PC-3 (cell line): Measurements from ENCODE around the gene DIS3L2. TPM values are rescaled to one million over a fixed set of nuclear protein-coding genes. Genes with fewer than 3 reads are reported as not detected.

Source experiments
- ATAC-seq: fragments of 200-7000 bp; cut with Tn5 transposase; 2 replicates; pipeline ENCODE4 v1.9.1; 2020; ENCODE audit warnings: mild to moderate bottlenecking, moderate library complexity
- BruUV-seq: library from RNA; stranded (reverse); fragments of 400-500 nt; replicated peaks from 2 replicates; lab custom pipeline; 2021; lab: Mats Ljungman, UMichigan
- CTCF ChIA-PET: fragments of 300-600 bp; sonication (Branson Sonifier 250); formaldehyde crosslinking; loops from one replicate; lab custom pipeline; 2022; ENCODE audit warnings: antibody characterized with exemption; lab: Charles Lee
- POLR2A ChIA-PET: fragments of 300-600 bp; sonication (Branson Sonifier 250); formaldehyde crosslinking; loops from one replicate; lab custom pipeline; 2022; ENCODE audit warnings: antibody characterized with exemption; ENCODE audit not compliant: unreplicated experiment; lab: Charles Lee
- DNase-seq: peaks from one replicate; pipeline ENCODE4 v3.0.0-alpha.2; 2015
- H2AFZ ChIP-seq: fragments of 300-600 bp; sonication (generic); 2 replicates; pipeline ENCODE4 v1.6.0; 2016; ENCODE audit warnings: antibody characterized with exemption, low read length
- H3F3A ChIP-seq: fragments of 300-600 bp; sonication (generic); one replicate; pipeline ENCODE4 v1.6.0; 2017; ENCODE audit warnings: antibody characterized with exemption, low read length, control low read depth, mild to moderate bottlenecking; ENCODE audit not compliant: unreplicated experiment
- H3K27ac ChIP-seq: fragments of 300-600 bp; sonication (generic); 2 replicates; pipeline ENCODE4 v1.5.1; 2016; ENCODE audit warnings: mild to moderate bottlenecking, low read length
- H3K27me3 ChIP-seq: fragments of 300-600 bp; sonication (generic); 2 replicates; pipeline ENCODE4 v1.6.1; 2016; ENCODE audit warnings: low read length, mixed read lengths
- H3K36me3 ChIP-seq: fragments of 300-600 bp; sonication (generic); 2 replicates; pipeline ENCODE4 v1.6.1; 2016; ENCODE audit warnings: low read depth, mixed run types, low read length, mixed read lengths
- H3K4me1 ChIP-seq: fragments of 300-600 bp; sonication (generic); 2 replicates; pipeline ENCODE4 v1.5.1; 2016; ENCODE audit warnings: low read length; ENCODE audit not compliant: insufficient read depth
- H3K4me2 ChIP-seq: fragments of 300-600 bp; sonication (generic); 2 replicates; pipeline ENCODE4 v1.6.0; 2016; ENCODE audit warnings: low read length
- H3K4me3 ChIP-seq: fragments of 300-600 bp; sonication (generic); 2 replicates; pipeline ENCODE4 v1.5.1; 2016; ENCODE audit warnings: mild to moderate bottlenecking, low read length, mixed read lengths
- H3K79me2 ChIP-seq: fragments of 300-600 bp; sonication (generic); 2 replicates; pipeline ENCODE4 v1.6.1; 2017; ENCODE audit warnings: low read length, mixed read lengths
- H3K9ac ChIP-seq: fragments of 300-600 bp; sonication (generic); 2 replicates; pipeline ENCODE4 v1.6.0; 2016; ENCODE audit warnings: mild to moderate bottlenecking, low read length
- H3K9me2 ChIP-seq: fragments of 300-600 bp; sonication (generic); replicated peaks from 2 replicates; pipeline ENCODE4 v1.6.1; 2016; ENCODE audit warnings: mixed run types, low read length, mixed read lengths
- H3K9me3 ChIP-seq: fragments of 300-600 bp; sonication (generic); 2 replicates; pipeline ENCODE4 v1.6.1; 2016; ENCODE audit warnings: low read length, mixed read lengths
- H4K20me1 ChIP-seq: fragments of 300-600 bp; sonication (generic); 2 replicates; pipeline ENCODE4 v1.6.1; 2016; ENCODE audit warnings: low read length, mixed read lengths
- EZH2 ChIP-seq: fragments of 300-600 bp; sonication (generic); IDR thresholded peaks from one replicate; pipeline ENCODE4 v1.6.1; 2017; ENCODE audit warnings: antibody characterized with exemption, mild to moderate bottlenecking, low read length; ENCODE audit not compliant: unreplicated experiment
- EZH2phosphoT487 ChIP-seq: fragments of 300-600 bp; sonication (generic); IDR thresholded peaks from 2 replicates; pipeline ENCODE4 v1.6.1; 2018; ENCODE audit warnings: mild to moderate bottlenecking, antibody characterized with exemption, low read length, borderline replicate concordance
- intact Hi-C: fragments of 100-400 bp; cut with micrococcal nuclease; formaldehyde crosslinking; loops from 2 replicates; pipeline ENCODE4 v1.9.0; 2023
- total RNA-seq: library from RNA; depleted of rRNA; stranded (reverse); fragments of >200 nt; gene quantifications from 2 replicates; pipeline ENCODE4 v1.2.3, GENCODE V29; 2014
- TF ChIP-seq, protein P1 (sequence below): fragments of 300-600 bp; sonication (generic); conservative IDR thresholded peaks from 2 replicates; pipeline ENCODE4 v1.5.1; 2017; ENCODE audit warnings: antibody characterized with exemption, low read depth, mild to moderate bottlenecking, low read length

The DIS3L2 gene
- total RNA-seq, 1 experiment from 2014 or later, result 22.8 TPM

DNA sequence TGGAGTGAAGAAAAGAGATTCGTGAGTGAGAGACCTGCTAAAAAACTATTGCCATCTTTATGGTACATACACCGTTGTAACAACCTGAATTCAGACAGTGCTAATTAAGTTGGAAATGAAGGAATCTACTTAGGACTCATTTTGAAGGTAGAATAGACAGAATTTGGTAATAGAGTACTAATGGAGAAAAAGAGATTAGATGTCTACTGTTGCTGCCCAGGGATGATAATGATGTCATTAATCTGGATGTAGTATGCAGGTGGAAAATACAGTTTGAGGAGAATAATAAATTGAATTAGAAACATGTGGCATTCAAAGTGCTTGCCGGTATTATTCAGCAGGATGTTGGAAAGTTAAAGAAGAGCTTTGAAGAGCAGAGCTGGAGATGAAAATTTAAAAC is 44.7 kb downstream of the DIS3L2 start:
- ATAC-seq (no peak), DNase-seq (no peak)
- intact Hi-C loops, result no loop called here
- Histone ChIP-seq H3K4me3 (no peak overlapping the region), H3K9me2 (no peaks in the 10 kb centered on the region), H3K79me2 (peaks cover 11% of the 10 kb centered on the region), H3K27me3 (no peaks in the 10 kb centered on the region), H3F3A (no peaks in the 10 kb centered on the region), H3K4me2 (no peak overlapping the region), H2AFZ (no peak overlapping the region), H3K27ac (no peak overlapping the region), H3K36me3 (no peaks in the 10 kb centered on the region), H3K9ac (no peak overlapping the region), H4K20me1 (no peaks in the 10 kb centered on the region), H3K9me3 (no peaks in the 10 kb centered on the region), H3K4me1 (no peaks in the 10 kb centered on the region)
- no TSS peak for BruUV-seq
- no peak for TF ChIP-seq EZH2phosphoT487
- no peak for TF ChIP-seq EZH2
- TF ChIP-seq, protein P1, sequence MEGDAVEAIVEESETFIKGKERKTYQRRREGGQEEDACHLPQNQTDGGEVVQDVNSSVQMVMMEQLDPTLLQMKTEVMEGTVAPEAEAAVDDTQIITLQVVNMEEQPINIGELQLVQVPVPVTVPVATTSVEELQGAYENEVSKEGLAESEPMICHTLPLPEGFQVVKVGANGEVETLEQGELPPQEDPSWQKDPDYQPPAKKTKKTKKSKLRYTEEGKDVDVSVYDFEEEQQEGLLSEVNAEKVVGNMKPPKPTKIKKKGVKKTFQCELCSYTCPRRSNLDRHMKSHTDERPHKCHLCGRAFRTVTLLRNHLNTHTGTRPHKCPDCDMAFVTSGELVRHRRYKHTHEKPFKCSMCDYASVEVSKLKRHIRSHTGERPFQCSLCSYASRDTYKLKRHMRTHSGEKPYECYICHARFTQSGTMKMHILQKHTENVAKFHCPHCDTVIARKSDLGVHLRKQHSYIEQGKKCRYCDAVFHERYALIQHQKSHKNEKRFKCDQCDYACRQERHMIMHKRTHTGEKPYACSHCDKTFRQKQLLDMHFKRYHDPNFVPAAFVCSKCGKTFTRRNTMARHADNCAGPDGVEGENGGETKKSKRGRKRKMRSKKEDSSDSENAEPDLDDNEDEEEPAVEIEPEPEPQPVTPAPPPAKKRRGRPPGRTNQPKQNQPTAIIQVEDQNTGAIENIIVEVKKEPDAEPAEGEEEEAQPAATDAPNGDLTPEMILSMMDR, result no peak
- CTCF ChIA-PET, result interaction anchor here (0.6 kb wide), 1 partner anchor 134 kb away, joined by 3 read pairs; no protein-coding TSS in a partner anchor
- POLR2A ChIA-PET, result no interaction called here

DNA sequence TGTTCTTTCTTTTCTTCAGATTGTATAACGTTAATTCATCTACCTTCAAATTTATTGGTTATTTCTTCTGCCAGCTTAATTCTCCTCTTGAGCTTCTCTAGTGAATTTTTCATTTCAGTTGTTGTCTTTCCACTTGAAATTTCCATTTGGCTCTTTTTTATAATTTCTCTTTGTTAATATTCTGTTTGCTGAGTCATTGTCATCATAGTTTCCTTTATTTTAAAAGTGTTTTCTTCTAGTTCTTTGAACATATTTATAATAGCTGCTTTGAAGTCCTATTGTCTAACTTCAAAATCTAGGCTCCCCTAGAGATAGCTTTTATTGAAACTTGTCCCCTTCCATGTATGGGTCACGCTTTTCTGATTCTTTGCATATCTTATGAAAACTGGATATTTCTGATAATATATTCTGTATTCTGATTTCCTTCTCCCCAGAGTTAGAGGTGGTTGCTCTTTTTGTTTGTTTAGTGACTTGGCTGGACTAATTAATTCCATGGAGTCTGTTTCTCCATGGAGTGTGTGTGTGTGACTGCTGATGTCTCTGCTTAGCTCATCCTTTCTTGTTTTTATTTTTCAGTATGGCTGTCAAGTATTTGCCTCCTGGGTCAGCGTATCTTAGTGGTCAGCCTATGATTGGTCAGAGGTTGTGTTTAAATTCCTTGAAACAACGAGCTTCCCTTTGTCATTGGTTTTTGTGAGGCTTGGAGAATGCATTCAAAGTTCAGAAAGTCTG is 47.6 kb downstream of the DIS3L2 start:
- Histone ChIP-seq H3K9me2 (no peaks in the 10 kb centered on the region), H4K20me1 (no peaks in the 10 kb centered on the region), H3K79me2 (no peaks in the 10 kb centered on the region), H3K36me3 (no peaks in the 10 kb centered on the region), H3K4me1 (peaks cover 9% of the 10 kb centered on the region; the same call in 1 of the 2 replicates), H3K4me2 (no peak overlapping the region), H2AFZ (no peak overlapping the region), H3K9ac (no peak overlapping the region), H3K27me3 (no peaks in the 10 kb centered on the region), H3K27ac (no peak overlapping the region), H3K4me3 (no peak overlapping the region), H3F3A (no peaks in the 10 kb centered on the region), H3K9me3 (no peaks in the 10 kb centered on the region)
- ChIA-PET POLR2A (no interaction called here), CTCF (no interaction called here)
- 0 out of 2 replicates have a peak, but pooled peaks have one; percentile 37 for ATAC-seq
- intact Hi-C loops, result no loop called here
- no peak for DNase-seq
- BruUV-seq, result no TSS peak
- no peak for TF ChIP-seq EZH2

DNA sequence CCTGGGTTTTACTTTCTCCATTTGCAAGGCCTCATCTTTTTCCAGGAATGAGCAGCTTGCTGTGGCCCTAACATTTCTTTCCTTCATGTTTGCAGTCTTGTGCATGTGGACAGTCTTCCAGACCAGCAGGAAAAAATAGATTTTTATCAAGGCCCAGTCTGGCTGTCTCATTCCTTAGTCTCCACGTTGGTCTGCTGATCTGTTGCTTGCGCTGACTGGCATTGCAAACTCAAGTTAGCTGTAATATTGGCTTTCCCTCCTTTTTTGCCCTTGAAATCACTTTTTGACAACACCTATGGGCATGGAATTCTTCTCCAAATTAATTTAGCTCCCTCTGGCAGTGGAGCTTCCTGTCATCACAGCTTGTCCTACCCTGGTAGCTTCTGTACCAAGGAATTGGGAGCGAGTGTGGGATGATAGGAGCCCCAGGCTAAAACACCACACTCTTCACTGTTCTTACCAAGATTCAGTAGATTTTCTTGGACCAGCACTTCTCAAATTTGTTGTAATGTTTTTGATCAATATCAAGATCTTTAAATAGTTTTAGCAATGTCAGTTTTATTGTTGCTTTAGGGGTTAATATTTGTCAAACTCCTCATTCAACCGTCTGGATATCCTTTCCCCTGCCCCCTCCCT is 48.2 kb downstream of the DIS3L2 start:
- intact Hi-C loops, result no loop called here
- POLR2A ChIA-PET, result no interaction called here
- TF ChIP-seq EZH2phosphoT487 (no peak), EZH2 (no peak)
- TF ChIP-seq, protein P1, result no peak
- no peaks in the 10 kb centered on the region for H3K9me2 ChIP-seq
- CTCF ChIA-PET, result no interaction called here
- DNase-seq, result no peak
- H3K4me3 ChIP-seq, result no peak overlapping the region
- H4K20me1 ChIP-seq, result no peaks in the 10 kb centered on the region
- no peak overlapping the region for H2AFZ ChIP-seq
- ATAC-seq, result no peak
- peaks cover 10% of the 10 kb centered on the region; the same call in 1 of the 2 replicates for H3K4me1 ChIP-seq
- no peak overlapping the region for H3K27ac ChIP-seq
- no peak overlapping the region for H3K4me2 ChIP-seq
- no peaks in the 10 kb centered on the region for H3K27me3 ChIP-seq
- H3K9ac ChIP-seq, result no peak overlapping the region
- H3K9me3 ChIP-seq, result no peaks in the 10 kb centered on the region
- no peaks in the 10 kb centered on the region for H3K36me3 ChIP-seq
- BruUV-seq, result no TSS peak
- H3F3A ChIP-seq, result no peaks in the 10 kb centered on the region
- H3K79me2 ChIP-seq, result no peaks in the 10 kb centered on the region
